ENCODE results near the gene IRAK1.

DNA sequence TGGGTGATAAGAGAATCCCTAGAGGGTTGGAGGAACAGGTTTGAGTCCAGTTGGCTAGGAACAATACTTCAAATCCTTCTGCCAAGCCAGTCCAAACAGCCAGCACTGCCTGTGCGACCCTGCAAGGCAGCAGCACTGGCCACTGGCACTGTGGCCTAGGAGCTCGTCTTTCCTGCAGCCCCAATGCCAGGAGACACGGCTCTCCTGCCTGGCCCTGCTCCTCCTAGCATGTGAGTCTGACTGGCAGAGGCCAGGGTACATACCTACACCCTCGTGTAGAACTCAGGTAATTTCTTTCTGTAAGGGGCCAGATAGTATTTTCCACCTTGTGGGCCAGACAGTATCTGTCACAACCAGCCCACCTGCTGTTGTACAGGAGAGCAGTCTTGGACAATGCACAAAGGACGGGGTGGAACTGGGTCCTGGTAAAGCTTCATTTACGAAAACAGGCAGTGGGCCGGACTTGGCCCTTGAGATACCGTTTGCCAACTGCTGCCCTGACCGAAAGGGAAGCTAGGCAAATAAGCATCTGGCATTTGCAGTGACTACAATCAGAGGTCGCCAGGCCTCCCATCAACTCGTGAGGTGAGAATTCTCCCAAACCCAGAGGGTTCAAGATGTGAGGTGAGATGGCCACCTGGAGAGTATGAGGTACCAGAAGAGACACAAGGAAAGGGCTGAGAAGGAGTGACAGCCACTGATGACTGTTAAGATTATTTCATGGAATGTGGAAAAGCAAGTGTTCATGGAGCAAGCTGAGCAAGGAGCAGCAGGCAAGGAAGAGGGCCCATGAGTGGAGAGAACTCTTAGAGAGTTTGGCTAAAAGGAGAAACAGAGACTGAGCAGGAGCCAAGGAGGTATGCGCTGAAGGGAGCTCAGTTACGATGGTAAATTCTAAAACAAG is 29.8 kb upstream of the IRAK1 start:
- TF ChIP-seq, protein P1, sequence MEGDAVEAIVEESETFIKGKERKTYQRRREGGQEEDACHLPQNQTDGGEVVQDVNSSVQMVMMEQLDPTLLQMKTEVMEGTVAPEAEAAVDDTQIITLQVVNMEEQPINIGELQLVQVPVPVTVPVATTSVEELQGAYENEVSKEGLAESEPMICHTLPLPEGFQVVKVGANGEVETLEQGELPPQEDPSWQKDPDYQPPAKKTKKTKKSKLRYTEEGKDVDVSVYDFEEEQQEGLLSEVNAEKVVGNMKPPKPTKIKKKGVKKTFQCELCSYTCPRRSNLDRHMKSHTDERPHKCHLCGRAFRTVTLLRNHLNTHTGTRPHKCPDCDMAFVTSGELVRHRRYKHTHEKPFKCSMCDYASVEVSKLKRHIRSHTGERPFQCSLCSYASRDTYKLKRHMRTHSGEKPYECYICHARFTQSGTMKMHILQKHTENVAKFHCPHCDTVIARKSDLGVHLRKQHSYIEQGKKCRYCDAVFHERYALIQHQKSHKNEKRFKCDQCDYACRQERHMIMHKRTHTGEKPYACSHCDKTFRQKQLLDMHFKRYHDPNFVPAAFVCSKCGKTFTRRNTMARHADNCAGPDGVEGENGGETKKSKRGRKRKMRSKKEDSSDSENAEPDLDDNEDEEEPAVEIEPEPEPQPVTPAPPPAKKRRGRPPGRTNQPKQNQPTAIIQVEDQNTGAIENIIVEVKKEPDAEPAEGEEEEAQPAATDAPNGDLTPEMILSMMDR (IDR thresholded peaks at IDR 0.05; ENCODE audit: borderline replicate concordance, extremely low read depth, low read length, poor library complexity, severe bottlenecking), result no peak
- no peak for TF ChIP-seq EZH2 (IDR thresholded peaks at IDR 0.05; ENCODE audit: borderline replicate concordance, low read depth, low read length, severe bottlenecking)

All from DND-41 (cell line).